ENCODE measurements around the gene SCYGR5.

DNA sequence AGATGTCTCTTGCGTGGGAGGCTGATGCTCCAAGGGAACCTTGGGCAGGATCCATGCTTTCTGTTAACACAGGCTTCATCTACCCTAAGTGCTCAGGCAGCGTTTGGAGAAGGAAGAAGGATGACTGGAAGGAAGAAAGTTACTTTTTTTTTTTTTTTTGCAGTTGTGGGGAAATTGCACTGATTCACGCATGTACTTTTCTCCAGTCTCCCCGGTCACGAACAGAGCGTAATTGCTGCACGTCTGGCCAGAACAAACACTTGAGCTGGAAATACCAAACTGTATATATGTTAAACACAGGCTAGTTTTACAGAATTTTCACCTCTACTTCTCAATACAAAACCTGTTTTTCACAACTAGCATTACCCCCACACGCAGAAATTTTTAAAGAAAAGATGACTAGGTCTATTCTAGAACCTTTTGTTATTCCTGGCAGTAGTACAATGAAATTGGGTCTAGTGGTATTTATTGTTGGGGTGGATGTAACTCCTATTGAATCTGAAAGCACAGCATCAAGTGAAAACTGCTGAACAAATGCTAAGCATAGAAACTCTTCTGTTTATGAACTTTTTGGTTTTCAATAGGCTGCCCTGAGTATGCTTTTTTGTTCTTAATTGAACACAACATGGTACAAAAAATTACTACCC, 9.3 kb upstream of the SCYGR5 start:
- TF ChIP-seq, protein P1, sequence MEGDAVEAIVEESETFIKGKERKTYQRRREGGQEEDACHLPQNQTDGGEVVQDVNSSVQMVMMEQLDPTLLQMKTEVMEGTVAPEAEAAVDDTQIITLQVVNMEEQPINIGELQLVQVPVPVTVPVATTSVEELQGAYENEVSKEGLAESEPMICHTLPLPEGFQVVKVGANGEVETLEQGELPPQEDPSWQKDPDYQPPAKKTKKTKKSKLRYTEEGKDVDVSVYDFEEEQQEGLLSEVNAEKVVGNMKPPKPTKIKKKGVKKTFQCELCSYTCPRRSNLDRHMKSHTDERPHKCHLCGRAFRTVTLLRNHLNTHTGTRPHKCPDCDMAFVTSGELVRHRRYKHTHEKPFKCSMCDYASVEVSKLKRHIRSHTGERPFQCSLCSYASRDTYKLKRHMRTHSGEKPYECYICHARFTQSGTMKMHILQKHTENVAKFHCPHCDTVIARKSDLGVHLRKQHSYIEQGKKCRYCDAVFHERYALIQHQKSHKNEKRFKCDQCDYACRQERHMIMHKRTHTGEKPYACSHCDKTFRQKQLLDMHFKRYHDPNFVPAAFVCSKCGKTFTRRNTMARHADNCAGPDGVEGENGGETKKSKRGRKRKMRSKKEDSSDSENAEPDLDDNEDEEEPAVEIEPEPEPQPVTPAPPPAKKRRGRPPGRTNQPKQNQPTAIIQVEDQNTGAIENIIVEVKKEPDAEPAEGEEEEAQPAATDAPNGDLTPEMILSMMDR (IDR thresholded peaks at IDR 0.05): no peak
- no peak for TF ChIP-seq POLR2A (IDR thresholded peaks at IDR 0.05)

Measured in lower leg skin (tissue), 3 donors.